Kidney (tissue), 14 donors: ENCODE measurements around the gene SLC12A3. TPM values are rescaled to one million over a fixed set of nuclear protein-coding genes. Genes with fewer than 3 reads are reported as not detected.

ENCODE experiments used
- DNase-seq, 5 donors: peaks; one replicate each; pipeline ENCODE4 v3.0.0-alpha.2; 2013 to 2020
- FAIRE-seq: peaks from 2 replicates; lab custom pipeline; 2012; peaks lifted over from hg19 to GRCh38; lab: Jason Lieb, UNC
- H3K27ac ChIP-seq, 2 donors: one replicate each; pipeline ENCODE4 v1.7.0; 2013; ENCODE audit warnings: low read depth in 2 of 2, low read length in 2 of 2, inconsistent platforms in 1 of 2
- H3K27me3 ChIP-seq: one replicate; pipeline ENCODE4 v1.7.1; 2013; ENCODE audit warnings: low read length, inconsistent platforms; ENCODE audit not compliant: control insufficient read depth, insufficient read depth
- H3K36me3 ChIP-seq, 3 donors: one replicate each; pipeline versions ENCODE4 v1.7.0 to v1.7.1; 2013; ENCODE audit warnings: low read length in 3 of 3, control low read depth in 1 of 3, inconsistent platforms in 1 of 3; ENCODE audit not compliant: insufficient read depth in 3 of 3, control insufficient read depth in 2 of 3
- H3K4me1 ChIP-seq, 3 donors: one replicate each; pipeline versions ENCODE4 v1.7.0 to v1.7.1; 2013; ENCODE audit warnings: low read length in 3 of 3, inconsistent platforms in 1 of 3, low read depth in 1 of 3; ENCODE audit not compliant: control insufficient read depth in 2 of 3, insufficient read depth in 2 of 3
- H3K4me3 ChIP-seq, 3 donors: one replicate each; pipeline versions ENCODE4 v1.7.0 to v1.8.1; 2013; ENCODE audit warnings: low read length in 3 of 3, control low read depth in 1 of 3, inconsistent platforms in 1 of 3
- H3K9ac ChIP-seq, 3 donors: one replicate each; pipeline versions ENCODE4 v1.7.0 to v1.7.1; 2013; ENCODE audit warnings: low read length in 3 of 3, control low read depth in 1 of 3, inconsistent platforms in 1 of 3
- H3K9me3 ChIP-seq, 3 donors: one replicate each; pipeline versions ENCODE4 v1.7.0 to v1.7.1; 2013; ENCODE audit warnings: low read length in 3 of 3, control low read depth in 1 of 3, inconsistent platforms in 1 of 3; ENCODE audit not compliant: control insufficient read depth in 2 of 3, insufficient read depth in 1 of 3
- intact Hi-C: fragments of 100-400 bp; cut with DNase I; formaldehyde crosslinking; loops from one replicate; pipeline ENCODE4 v1.11.1; 2022
- polyA plus RNA-seq: library from polyadenylated mRNA; stranded (reverse); fragments of 350-450 nt; fragmentation: Illumina TruSeq; extraction: RNeasy Lipid Tissue Mini Kit (QIAGEN cat#74804); gene quantifications from one replicate; pipeline ENCODE4 v1.2.3, GENCODE V29; 2014; ENCODE audit warnings: low read depth, low replicate concordance; ENCODE audit not compliant: insufficient read depth
- total RNA-seq: library from RNA; stranded (reverse); fragmentation: NEBNext Ultra II Directional; extraction: Animal tissue kit (Norgen Biotek cat#: 25700); gene quantifications from one replicate; pipeline ENCODE4 v1.2.1, GENCODE V29; 2021
- TF ChIP-seq, protein P1 (sequence below): IDR thresholded peaks from 3 replicates; pipeline ENCODE4 v1.5.1; 2012; ENCODE audit warnings: mild to moderate bottlenecking, moderate library complexity, borderline replicate concordance; ENCODE audit not compliant: insufficient read depth; ENCODE audit errors: extremely low read depth
- donor health status: control.
- donor health status: control.
- donor health status: control.
- donor health status: control.
- donor health status: control.
- donor health status: DM: yes; HTN: yes; CAD: no.
- donor health status: Normal renal cell carcinoma (clear cell type).

Gene SLC12A3
- total and polyA plus RNA-seq, 2 donors from 2014 or later, result 5.4 to 277 TPM

DNA sequence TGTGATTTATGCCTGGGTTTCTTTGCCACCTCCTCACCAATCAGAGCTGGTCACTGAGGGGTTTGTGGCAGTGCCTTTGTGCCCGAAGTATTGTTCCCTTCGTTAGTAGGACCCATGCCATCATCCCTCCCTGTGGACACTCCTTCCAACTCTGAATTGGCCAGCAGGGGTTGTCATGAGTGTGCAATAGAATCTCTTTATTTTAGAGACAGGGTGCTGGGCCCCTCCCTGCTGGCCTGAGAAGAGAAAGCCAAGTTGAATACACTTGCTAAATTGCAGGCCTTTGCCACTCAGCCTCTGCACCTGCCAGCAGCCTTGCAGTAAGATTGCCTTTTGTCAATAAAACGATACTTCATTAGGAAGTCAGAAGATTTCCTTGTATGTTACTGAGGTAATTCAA is 40.7 kb upstream of the SLC12A3 start:
- peaks cover 3 to 6% (median 4%) of the 10 kb centered on the region in 3 donors for H3K36me3 ChIP-seq
- H3K27me3 ChIP-seq, result no peaks in the 10 kb centered on the region
- no peak overlapping the region for H3K27ac ChIP-seq
- TF ChIP-seq, protein P1, sequence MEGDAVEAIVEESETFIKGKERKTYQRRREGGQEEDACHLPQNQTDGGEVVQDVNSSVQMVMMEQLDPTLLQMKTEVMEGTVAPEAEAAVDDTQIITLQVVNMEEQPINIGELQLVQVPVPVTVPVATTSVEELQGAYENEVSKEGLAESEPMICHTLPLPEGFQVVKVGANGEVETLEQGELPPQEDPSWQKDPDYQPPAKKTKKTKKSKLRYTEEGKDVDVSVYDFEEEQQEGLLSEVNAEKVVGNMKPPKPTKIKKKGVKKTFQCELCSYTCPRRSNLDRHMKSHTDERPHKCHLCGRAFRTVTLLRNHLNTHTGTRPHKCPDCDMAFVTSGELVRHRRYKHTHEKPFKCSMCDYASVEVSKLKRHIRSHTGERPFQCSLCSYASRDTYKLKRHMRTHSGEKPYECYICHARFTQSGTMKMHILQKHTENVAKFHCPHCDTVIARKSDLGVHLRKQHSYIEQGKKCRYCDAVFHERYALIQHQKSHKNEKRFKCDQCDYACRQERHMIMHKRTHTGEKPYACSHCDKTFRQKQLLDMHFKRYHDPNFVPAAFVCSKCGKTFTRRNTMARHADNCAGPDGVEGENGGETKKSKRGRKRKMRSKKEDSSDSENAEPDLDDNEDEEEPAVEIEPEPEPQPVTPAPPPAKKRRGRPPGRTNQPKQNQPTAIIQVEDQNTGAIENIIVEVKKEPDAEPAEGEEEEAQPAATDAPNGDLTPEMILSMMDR, result peak; percentile 24
- no peak for FAIRE-seq
- H3K4me3 ChIP-seq, result no peak overlapping the region
- intact Hi-C loops, result no loop called here
- H3K4me1 ChIP-seq, result no peaks in the 10 kb centered on the region
- no peaks in the 10 kb centered on the region for H3K9me3 ChIP-seq
- no peak overlapping the region for H3K9ac ChIP-seq
- DNase-seq, result no peak

DNA sequence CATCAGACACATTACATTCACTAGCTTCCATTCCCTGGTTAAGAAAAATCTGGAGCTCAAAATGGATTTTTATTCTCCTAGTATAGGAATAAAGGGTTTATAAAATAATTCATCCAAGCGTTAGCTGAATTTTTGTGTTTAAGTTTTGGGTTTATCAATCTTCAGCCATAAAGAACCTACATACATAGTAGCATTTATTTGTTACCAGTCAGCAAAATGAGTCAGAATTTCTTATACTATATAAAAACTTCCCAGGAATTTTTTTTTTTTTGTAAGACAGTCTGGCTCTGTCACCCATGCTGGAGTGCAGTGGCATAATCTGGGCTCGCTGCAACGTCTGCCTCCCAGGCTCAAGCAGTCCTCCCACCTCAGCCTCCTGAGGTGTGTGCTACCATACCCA is 40.2 kb upstream of the SLC12A3 start:
- no peak for FAIRE-seq
- TF ChIP-seq, protein P1, result no peak
- no peak overlapping the region for H3K4me3 ChIP-seq
- H3K4me1 ChIP-seq, result no peaks in the 10 kb centered on the region
- intact Hi-C loops, result no loop called here
- no peaks in the 10 kb centered on the region for H3K9me3 ChIP-seq
- no peak overlapping the region for H3K9ac ChIP-seq
- no peak overlapping the region for H3K27ac ChIP-seq
- no peak for DNase-seq
- H3K36me3 ChIP-seq, result peaks cover 3 to 6% (median 4%) of the 10 kb centered on the region in 3 donors
- no peaks in the 10 kb centered on the region for H3K27me3 ChIP-seq

GRCh38 chr16:56825826-56826225 is 39.2 kb upstream of the SLC12A3 start:
- Histone ChIP-seq H3K9ac (no peak overlapping the region), H3K36me3 (peaks cover 3 to 6% (median 4%) of the 10 kb centered on the region in 3 donors), H3K4me3 (no peak overlapping the region), H3K4me1 (no peaks in the 10 kb centered on the region), H3K9me3 (no peaks in the 10 kb centered on the region), H3K27me3 (no peaks in the 10 kb centered on the region), H3K27ac (no peak overlapping the region)
- FAIRE-seq (no peak), DNase-seq (no peak)
- intact Hi-C loops, result no loop called here
- TF ChIP-seq, protein P1, result no peak

DNA sequence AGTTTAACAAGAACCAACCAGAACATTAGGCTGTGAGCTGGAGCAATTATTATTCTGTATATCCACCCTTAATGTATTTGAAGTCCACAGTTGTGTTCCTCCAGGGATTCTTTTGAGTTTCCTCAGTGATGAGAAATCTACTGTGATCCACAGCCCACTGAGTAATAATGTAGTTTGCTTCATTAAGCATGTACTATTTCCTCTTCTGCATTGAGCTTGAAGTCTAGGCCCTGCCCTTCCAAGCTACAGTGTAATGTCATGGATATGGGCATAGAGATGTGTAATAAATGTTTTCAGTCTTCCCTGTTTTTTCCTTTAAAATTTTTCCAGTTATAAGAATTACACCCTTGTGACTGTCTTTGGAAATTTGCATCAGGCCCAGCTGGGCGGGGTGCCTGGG is 36.4 kb upstream of the SLC12A3 start:
- no peak overlapping the region for H3K4me3 ChIP-seq
- H3K27me3 ChIP-seq, result no peaks in the 10 kb centered on the region
- H3K9me3 ChIP-seq, result no peaks in the 10 kb centered on the region
- FAIRE-seq (no peak), DNase-seq (no peak)
- H3K27ac ChIP-seq, result no peak overlapping the region
- no peaks in the 10 kb centered on the region for H3K4me1 ChIP-seq
- H3K36me3 ChIP-seq, result peaks cover 5 to 16% (median 5%) of the 10 kb centered on the region in 3 donors
- H3K9ac ChIP-seq, result no peak overlapping the region
- TF ChIP-seq, protein P1, result no peak
- intact Hi-C loops, result no loop called here
